K562 (cell line): ENCODE results near the gene ITGA2B. TPM values are rescaled to one million over a fixed set of nuclear protein-coding genes. Genes with fewer than 3 reads are reported as not detected.

Experiments used
- CBFB ChIP-seq: sonication (generic); formaldehyde crosslinking; IDR thresholded peaks from 2 replicates; pipeline ENCODE4 v1.4.0; 2020; ENCODE audit warnings: mild to moderate bottlenecking, missing genetic modification reagents
- E2F6 ChIP-seq, 2 experiments: IDR thresholded peaks; 2 replicates each; pipeline ENCODE4 v1.6.1; 2011; ENCODE audit warnings: borderline replicate concordance in 1 of 2, control low read depth in 1 of 2, low read depth in 1 of 2, low read length in 1 of 2, mild to moderate bottlenecking in 1 of 2, mixed read lengths in 1 of 2, moderate library complexity in 1 of 2; ENCODE audit not compliant: insufficient read depth in 1 of 2, insufficient read length in 1 of 2, poor library complexity in 1 of 2, severe bottlenecking in 1 of 2; ENCODE audit errors: extremely low read depth in 1 of 2
- KDM1A ChIP-seq, 2 experiments: fragments of 450-650 bp; IDR thresholded peaks; 2 replicates each; pipeline ENCODE4 v1.6.1; 2016; ENCODE audit warnings: mild to moderate bottlenecking in 2 of 2
- MAFG ChIP-seq: fragments of 450-650 bp; conservative IDR thresholded peaks from 2 replicates; pipeline ENCODE4 v1.6.1; 2016; ENCODE audit warnings: missing genetic modification characterization, missing compliant biosample characterization
- MNT ChIP-seq, 2 experiments: fragments of 450-650 bp; conservative IDR thresholded peaks; 2 replicates each; pipeline ENCODE4 v1.6.1; 2017; ENCODE audit warnings: mild to moderate bottlenecking in 2 of 2, moderate library complexity in 2 of 2
- USF2 ChIP-seq: sonication (generic); formaldehyde crosslinking; IDR thresholded peaks from 2 replicates; pipeline ENCODE4 v1.5.0; 2020; ENCODE audit warnings: missing genetic modification reagents
- ZBTB7A ChIP-seq: IDR thresholded peaks from 2 replicates; pipeline ENCODE4 v1.6.1; 2011; ENCODE audit warnings: low read depth, mild to moderate bottlenecking, low read length, moderate library complexity, borderline replicate concordance; ENCODE audit not compliant: control insufficient read depth
- ZNF232 ChIP-seq: sonication (generic); formaldehyde crosslinking; IDR thresholded peaks from 2 replicates; pipeline ENCODE4 v1.8.0; 2022; ENCODE audit warnings: mild to moderate bottlenecking, missing genetic modification reagents
- ZNF551 ChIP-seq: fragments of 250-450 bp; sonication (Bioruptor Pico); IDR thresholded peaks from 2 replicates; pipeline ENCODE4 v1.5.0; 2021; ENCODE audit warnings: mild to moderate bottlenecking, moderate library complexity
- polyA plus RNA-seq, 8 experiments: library from polyadenylated mRNA; depleted of rRNA in 4 of 8; stranded (reverse) in 5 of 8; unstranded in 3 of 8; fragments of >200 nt; fragmentation: Nextera tagmentation in 2 of 8; fragmentation: Illumina TruSeq in 1 of 8; extraction: Ambion mirVana in 2 of 8; extraction: Trizol in 1 of 8; gene quantifications; 2 replicates each; pipeline versions ENCODE4 v1.2.1 to v1.2.3, GENCODE V29; 2011 to 2014; ENCODE audit warnings: inconsistent platforms in 1 of 8, missing spikeins in 1 of 8
- total RNA-seq, 7 experiments: library from RNA; depleted of rRNA in 6 of 7; stranded (reverse); fragments of >200 nt in 6 of 7; fragmentation: Illumina TruSeq in 2 of 7; extraction: Trizol in 2 of 7; gene quantifications; 2 replicates each; pipeline versions ENCODE4 v1.2.1 to v1.2.3, GENCODE V29; 2011 to 2021; ENCODE audit warnings: low replicate concordance in 1 of 7

ITGA2B gene
- total and polyA plus RNA-seq, 9 of the 15 experiments (the other 6 are each of a cell fraction or from before 2014, with no cell fraction given): 1.1 to 26.4 (median 5.6) TPM

GRCh38 chr17:44324092-44324570 lies 65.3 kb downstream of the ITGA2B start (continued):
- TF ChIP-seq USF2 (CRISPR knock-in tag) (no peak), KDM1A (IDR thresholded peaks at IDR 0.05) (no peak; a peak in 1 of 4 replicates), ZNF551 (CRISPR knock-in tag) (no peak), CBFB (CRISPR knock-in tag) (peak; percentile 23; the same call in 1 of the 2 replicates), MAFG (no peak), E2F6 (IDR thresholded peaks at IDR 0.05; ENCODE audit: borderline replicate concordance in 1 of 2, extremely low read depth in 1 of 2, insufficient read depth in 1 of 2, insufficient read length in 1 of 2, low read depth in 1 of 2, low read length in 1 of 2, poor library complexity in 1 of 2, severe bottlenecking in 1 of 2) (peak in 1 of 2 experiments; percentile 81), ZBTB7A (peak; percentile 22; the same call in 1 of the 2 replicates), ZNF232 (0 out of 2 replicates have a peak, but pooled peaks have one; percentile 47), MNT (conservative IDR thresholded peaks at IDR 0.05) (peak; percentile 31 to 63; a peak in 2 of 4 replicates)
